HG03135 (cell line): Measurements from ENCODE around the gene NCKAP1.
"Not testable (repeated sequence)": the region's sequence is repeated elsewhere in the genome, so short reads cannot be mapped to it uniquely, and the experiment has no call there.

Source experiments
- ATAC-seq: cut with Tn5 transposase; IDR thresholded peaks from one replicate; pipeline ENCODE4 v1.9.1; 2021; ENCODE audit warnings: mild to moderate bottlenecking, moderate library complexity; ENCODE audit not compliant: unreplicated experiment

NCKAP1 gene

GRCh38 chr2:183001948-183002347 lies 36.3 kb downstream of the NCKAP1 start:
- ATAC-seq: no peak

DNA sequence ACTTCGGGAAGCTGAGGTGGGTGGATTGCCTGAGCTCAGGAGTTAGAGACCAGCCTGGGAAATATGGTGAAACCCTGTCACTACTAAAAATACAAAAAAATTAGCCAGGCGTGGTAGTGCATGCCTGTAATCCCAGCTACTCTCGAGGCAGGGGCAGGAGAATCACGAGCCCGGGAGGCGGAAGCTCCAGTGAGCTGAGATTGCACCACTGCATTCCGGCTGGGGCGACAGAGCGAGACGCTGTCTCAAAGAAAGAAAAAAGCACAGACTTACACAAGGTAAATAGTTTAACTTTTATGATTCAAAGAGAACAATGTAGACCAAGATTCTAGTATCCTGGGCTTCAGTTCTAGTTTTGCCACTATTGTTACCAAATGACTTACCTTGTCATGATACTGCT lies 37.4 kb downstream of the NCKAP1 start:
- ATAC-seq: no peak

DNA sequence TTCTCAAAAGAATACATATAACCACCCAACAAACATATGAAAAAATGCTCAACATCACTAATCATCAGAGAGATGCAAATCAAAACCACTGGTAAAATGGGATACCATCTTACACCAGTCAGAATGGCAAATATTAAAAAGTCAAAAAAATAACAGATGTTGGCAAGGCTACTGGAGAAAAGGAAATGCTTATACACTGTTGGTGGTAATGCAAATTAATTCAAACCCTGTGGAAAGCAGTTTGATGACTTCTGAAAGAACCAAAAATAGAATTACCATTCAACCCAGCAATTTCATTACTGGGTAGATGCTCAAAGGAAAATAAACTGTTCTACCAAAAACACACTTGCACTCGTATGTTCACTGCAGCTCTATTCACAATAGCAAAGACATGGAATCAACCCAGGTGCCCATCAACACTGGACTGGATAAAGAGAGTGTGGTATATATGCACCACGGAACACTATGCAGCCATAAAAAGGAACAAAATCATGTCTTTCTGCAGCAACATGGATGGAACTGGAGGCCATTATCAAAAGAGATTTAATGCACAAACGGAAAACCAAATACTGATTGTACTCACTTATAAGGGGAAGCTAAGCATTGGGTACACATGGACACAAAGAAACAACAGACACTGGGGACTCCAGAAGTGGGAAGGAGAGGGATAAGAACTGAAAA lies 38.8 kb downstream of the NCKAP1 start:
- no peak for ATAC-seq

DNA sequence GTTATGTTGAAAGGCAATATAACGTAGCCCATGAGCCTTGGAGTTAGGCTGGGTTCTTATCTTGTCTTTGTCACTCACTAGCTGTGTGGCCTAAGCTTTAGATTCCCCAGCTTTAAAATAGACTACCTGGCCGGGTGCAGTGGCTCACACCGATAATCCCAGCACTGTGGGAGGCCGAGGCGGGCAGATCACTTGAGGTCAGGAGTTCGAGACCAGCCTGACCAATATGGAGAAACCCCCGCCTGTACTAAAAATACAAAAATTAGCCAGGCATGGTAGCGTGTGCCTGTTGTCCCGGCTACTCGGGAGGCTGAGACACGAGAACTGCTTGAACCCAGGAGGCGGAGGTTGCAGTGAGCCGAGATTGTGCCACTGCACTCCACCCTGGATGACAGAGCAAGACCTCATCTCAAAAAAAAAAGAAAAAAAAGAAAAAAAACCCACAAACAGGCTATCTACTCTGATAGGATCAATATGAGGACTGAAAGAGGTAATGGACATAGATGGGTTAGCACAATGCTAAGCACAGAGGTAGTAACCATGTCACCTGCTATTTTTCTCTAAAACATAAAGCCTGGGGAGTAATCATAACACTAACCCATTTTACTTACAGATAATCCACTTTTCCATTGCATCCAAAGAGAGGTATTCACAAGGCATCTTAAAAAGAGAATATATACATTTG lies 43.9 kb downstream of the NCKAP1 start:
- ATAC-seq: no peak

- no peak for ATAC-seq
Observed at GRCh38 chr2:182982941-182983340, 55.3 kb downstream of the NCKAP1 start.

GRCh38 chr2:182981475-182981874 lies 56.8 kb downstream of the NCKAP1 start:
- not testable (repeated sequence) for ATAC-seq

- ATAC-seq: no peak
Observed at GRCh38 chr2:182980652-182981051, 57.6 kb downstream of the NCKAP1 start.

DNA sequence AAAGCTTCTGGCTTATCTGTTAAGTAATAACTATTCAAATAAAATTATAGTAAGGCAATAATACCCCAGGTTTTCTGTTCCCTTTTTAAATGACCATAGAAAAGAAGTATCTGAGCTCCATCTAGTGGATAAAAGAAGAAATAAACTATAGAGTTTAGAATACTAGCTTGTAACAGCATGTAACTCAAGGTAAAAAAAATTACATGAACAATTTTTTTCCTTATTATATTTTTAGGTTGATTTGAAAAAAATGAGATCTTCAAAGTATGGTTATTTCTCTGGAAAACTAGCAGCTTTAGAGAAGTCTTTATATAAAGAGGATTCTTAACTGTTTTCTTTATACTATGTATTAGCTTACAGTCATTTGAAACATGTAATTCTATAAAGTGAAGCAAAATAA lies 58.1 kb downstream of the NCKAP1 start:
- peak; percentile 82 for ATAC-seq

DNA sequence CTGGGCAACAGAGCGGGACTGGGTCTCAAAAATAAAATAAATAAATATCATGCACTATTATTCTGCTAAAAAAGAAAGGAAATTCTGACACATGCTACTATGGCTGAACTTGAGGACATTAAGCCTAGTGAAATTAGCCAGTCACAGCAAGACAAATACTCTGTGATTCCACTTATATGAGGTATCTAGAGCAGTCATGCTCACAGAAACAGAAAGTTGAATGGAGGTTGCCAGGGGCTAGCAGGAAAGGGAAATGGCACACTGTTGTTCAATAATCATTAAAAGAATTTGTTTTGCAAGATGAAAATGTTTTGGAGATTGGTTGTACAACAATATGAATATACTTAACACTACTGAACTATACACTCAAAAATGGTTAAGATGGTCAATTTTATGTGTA lies 60.8 kb downstream of the NCKAP1 start:
- peak; percentile 56 for ATAC-seq

DNA sequence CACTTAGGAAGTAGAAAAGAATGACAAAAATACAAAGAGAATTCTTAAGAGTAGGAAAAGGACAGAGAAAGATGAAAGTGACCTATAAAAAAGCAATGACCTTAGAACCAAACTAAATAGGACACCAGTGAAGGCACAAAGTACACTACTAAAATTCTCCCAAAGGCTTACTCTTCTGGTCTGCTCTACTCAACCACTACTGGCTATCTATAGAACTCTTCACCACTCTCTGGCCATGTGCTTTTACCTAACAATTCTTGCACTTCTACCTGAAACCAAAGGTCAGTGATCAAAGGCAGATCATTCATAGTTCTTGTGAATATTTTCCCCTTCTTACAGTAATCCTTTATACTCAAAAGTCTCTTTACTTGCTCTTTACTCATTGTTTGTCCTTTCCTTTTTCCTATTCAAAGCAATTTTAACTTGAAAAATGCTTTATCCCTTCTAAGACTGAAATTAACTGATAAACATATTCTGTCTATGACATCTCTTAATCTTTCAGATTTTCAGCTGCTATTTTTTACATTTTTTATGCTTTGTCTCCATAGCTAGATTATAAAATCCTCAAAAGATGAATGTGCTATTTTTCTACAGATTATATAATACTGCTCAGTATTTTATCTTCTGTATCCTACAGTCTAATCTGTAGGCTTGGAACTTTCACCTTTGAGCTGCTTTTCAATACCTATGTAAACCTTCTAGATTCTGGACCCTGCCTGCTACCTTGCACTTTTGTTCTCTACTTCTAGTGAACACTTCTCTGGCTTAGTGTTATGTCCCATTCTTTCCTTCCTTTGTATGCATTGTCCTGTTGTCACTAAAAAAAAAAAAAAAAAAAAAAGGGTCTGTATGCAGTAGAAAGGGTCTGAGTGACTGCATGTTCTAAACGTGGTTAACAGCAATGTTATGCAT lies 64.6 kb downstream of the NCKAP1 start:
- no peak for ATAC-seq

DNA sequence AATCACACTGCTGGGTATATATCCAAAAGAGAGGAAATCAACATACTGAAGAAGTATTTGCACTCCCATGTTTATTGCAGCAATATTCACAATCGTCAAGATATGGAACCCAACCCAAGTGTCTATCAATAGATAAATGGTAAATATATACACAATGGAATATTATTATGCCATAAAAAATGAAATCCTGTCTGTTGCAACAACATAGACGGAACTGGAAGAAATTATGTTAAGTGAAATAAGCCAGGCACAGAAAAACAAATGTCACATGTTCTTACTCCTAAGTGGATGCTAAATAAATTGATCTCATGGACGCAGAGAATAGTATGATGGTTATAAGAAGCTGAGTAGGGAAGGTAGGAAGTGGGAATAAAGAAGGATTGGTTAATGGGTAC lies 65.7 kb downstream of the NCKAP1 start:
- no peak for ATAC-seq

GRCh38 chr2:182971820-182972547 lies 66.3 kb downstream of the NCKAP1 start:
- ATAC-seq: peak; percentile 63

DNA sequence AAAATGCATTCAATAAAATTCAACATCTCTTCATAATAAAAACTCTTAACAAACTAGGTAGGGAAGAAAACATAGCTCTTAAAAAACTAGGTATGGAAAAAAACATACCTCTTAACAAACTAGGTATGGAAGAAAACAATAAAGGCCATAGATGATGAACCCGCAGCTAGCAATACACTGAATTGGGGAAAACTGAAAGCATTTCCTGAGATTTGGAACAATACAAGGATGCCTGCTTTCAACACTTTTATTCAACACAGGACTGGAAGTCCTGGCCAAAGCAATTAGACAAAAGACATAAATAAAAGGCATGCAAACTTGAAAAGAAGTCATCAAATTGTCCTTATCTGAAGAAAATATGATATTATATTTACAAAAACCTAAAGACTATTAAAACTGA lies 67.8 kb downstream of the NCKAP1 start:
- ATAC-seq: no peak

GRCh38 chr2:182968493-182968892 lies 69.8 kb downstream of the NCKAP1 start:
- ATAC-seq: no peak

GRCh38 chr2:182966356-182966755 lies 71.9 kb downstream of the NCKAP1 start:
- not testable (repeated sequence) for ATAC-seq

DNA sequence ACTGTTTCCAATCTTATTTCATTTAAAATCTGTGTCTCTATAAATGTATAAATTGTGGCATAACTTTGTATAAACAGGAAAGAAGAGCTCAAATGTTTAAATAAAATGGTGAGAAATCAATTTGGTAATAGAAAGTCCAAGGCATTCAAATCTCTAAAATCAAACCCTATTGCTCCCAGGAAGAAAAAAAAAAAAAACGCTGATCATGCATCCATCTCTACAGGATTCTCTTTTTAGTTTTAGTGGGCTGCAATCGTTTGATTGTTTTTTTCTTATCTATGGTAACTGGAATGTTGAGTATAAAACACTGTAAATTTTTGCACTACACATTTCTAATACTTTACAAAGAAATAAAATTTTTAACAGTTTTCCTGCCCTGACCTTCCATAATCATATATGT lies 75.6 kb downstream of the NCKAP1 start:
- ATAC-seq: no peak

DNA sequence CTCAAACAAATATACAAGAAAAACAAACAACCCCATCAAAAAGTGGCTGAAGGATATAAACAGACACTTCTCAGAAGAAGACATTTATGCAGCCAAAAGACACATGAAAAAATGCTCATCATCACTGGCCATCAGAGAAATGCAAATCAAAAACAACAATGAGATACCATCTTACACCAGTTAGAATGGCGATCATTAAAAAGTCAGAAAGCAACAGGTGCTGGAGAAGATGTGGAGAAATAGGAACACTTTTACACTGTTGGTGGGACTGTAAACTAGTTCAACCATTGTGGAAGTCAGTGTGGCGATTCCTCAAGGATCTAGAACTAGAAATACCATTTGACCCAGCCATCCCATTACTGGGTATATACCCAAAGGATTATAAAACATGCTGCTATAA lies 77.4 kb downstream of the NCKAP1 start:
- ATAC-seq: not testable (repeated sequence)

DNA sequence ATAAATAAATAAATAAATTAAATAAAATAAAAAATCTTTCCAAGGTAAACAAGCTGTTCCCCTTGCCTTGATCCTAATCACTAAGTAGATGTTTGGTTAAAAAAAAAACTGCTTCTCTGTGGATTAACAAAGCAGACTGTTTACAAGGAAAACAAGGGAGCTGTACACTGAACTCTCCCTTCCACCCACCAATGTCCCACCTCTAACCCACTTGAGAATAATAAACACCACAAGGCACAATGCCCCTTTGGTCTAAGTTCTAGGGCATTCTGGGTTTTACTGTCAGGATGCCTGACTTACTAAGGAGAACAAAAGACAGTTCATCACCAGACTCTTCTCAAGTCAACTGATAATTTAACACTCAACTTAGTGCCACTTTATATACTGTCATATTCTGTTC lies 83.5 kb downstream of the NCKAP1 start:
- no peak for ATAC-seq

DNA sequence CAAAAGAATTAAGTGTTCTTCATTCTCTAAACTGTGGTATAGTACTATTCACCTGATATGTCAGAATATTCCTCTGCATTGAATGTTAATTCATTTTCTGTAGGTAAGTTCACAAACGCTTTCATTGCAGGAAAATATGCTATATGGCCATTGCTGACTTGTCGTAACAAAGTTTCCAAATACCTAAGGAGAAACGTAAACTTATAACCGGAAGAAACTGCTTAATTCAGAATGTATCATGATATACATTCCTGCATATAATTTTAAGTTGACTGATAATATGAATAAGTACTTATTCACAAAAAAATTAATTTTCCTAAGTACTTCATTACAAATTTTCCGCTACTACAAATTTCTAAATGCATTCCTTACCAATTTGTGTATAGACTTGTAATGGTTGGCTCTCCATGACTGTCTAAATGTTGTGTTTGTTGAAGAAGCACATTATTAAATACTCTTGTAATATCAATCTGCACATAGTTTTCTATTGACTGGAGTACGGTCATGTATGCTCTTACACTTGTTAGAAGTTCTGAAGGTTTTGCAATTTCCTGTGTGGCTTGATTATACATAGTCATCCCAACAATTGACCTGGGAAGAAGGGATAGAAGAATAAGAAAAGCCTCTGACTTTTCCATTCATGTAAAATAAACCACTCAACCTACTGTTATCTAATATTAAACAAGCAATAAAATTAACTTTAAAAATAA lies 85.4 kb downstream of the NCKAP1 start:
- ATAC-seq: no peak

GRCh38 chr2:182951948-182952663 lies 86.2 kb downstream of the NCKAP1 start:
- ATAC-seq: peak; percentile 74
